IPS-15b (cell line): Measurements from ENCODE around the gene ZSCAN20.

Source experiments
- H3K27me3 ChIP-seq: one replicate; pipeline ENCODE4 v1.6.1; 2013; ENCODE audit warnings: low read length; ENCODE audit not compliant: control insufficient read depth, insufficient read depth
- H3K36me3 ChIP-seq: one replicate; pipeline ENCODE4 v1.6.1; 2013; ENCODE audit warnings: low read length; ENCODE audit not compliant: control insufficient read depth, insufficient read depth
- H3K4me1 ChIP-seq: one replicate; pipeline ENCODE4 v1.6.1; 2013; ENCODE audit warnings: mild to moderate bottlenecking, low read length; ENCODE audit not compliant: control insufficient read depth, insufficient read depth
- H3K4me3 ChIP-seq: one replicate; pipeline ENCODE4 v1.5.1; 2013; ENCODE audit warnings: low read depth, low read length
- H3K9ac ChIP-seq: one replicate; pipeline ENCODE4 v1.6.1; 2013; ENCODE audit warnings: low read depth, mild to moderate bottlenecking, low read length
- H3K9me3 ChIP-seq: one replicate; pipeline ENCODE4 v1.6.1; 2013; ENCODE audit warnings: mild to moderate bottlenecking, low read length; ENCODE audit not compliant: control insufficient read depth, insufficient read depth

ZSCAN20 gene

DNA sequence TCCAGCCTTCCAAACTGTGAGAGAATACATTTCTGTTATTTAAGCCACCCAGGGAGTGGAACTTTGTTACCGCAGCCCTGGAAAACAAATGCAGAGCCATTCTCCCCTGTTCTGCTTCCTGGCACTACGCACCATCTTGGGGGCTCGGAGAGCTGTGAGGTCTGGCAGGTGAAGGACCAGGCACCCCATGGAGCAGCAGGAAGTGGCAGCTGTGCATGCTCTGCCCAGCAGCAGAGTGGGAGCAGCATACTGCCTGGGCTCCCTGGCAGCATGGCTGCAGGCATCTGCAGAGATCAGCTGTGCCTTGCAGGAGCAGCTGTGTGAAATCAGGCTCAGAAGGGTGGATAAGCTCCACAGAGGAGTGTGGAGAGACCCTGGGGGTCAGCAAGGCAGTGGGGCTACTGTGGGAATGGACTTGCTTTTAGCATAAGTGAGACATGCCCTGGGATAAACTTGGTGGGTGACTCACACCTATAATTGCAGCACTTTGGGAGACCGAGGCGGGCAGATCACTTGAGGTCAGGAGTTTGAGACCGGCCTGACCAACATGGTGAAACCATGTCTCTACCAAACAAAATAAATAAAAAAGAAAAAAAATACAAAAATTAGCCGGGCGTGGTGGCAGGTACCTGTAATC, 17.7 kb upstream of the ZSCAN20 start:
- Histone ChIP-seq H3K4me1 (no peaks in the 10 kb centered on the region), H3K4me3 (no peak overlapping the region), H3K36me3 (no peaks in the 10 kb centered on the region), H3K9ac (no peak overlapping the region), H3K27me3 (no peaks in the 10 kb centered on the region), H3K9me3 (no peaks in the 10 kb centered on the region)

DNA sequence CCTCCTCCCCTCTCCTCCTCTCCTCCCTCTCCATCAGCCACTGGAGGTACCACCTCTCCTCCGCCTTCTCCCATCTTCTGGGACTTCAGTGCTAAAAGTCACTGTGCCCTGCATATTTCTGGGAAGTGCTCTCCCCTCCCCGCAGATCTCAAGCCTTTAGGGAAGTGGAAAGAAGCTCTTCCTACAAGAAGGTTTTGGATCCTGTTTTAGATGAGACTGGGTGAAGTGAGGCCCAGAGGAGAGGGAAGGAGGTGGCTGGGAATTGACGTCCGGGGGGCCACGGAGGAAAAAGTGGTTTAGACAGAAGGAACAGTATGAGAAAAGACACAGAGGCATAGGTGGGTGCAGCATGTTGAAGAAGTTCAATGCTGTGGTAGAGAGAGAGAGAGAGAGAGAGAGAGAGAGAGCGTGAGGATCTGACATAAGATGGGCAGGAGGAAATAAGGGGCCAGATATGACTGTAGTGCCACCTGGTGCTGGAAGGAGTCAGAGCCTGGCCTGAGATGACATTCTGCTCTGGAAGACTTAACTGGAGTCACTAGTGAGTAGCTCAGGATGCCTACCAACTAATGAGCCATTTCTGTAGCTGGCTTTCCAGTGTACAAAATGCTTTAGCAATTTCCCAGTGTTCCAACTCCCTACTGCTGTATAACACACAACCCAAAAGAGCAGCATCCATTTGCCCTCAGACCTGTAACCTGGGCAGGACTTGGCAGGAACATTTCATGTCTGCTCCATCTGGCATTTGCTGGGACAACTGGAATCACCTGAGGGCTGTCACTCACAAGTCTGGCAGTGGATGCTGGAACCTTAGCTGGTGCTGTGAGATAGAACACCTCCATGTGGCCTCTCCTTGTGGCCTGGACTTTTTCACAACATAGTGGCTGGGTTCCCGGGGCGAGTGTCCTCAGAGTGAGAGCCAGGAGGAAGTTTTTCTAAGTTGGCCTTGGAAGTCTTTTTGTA, 16.6 kb upstream of the ZSCAN20 start:
- no peaks in the 10 kb centered on the region for H3K27me3 ChIP-seq
- H3K4me1 ChIP-seq: no peaks in the 10 kb centered on the region
- H3K4me3 ChIP-seq: no peak overlapping the region
- no peaks in the 10 kb centered on the region for H3K9me3 ChIP-seq
- H3K9ac ChIP-seq: no peak overlapping the region
- H3K36me3 ChIP-seq: no peaks in the 10 kb centered on the region

DNA sequence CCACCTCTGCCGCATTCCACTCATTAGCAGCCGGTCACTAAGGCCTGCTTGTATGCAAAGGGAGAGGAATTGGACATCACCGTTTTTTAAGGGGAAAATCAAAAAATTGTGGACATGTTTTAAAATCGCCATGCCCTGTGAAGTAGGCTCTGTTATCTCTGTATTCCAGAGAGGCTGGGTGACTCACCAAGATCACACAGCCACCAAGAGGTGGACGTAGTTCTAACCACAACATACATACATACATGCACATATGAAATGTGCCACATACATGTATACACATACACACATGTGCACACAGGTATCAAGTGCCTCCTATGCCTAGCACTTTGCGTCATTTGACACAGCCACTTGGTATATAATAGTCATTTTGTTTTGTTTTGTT, 16.0 kb upstream of the ZSCAN20 start:
- H3K4me3 ChIP-seq: no peak overlapping the region
- H3K4me1 ChIP-seq: no peaks in the 10 kb centered on the region
- no peaks in the 10 kb centered on the region for H3K36me3 ChIP-seq
- no peaks in the 10 kb centered on the region for H3K9me3 ChIP-seq
- H3K27me3 ChIP-seq: no peaks in the 10 kb centered on the region
- no peak overlapping the region for H3K9ac ChIP-seq

- no peaks in the 10 kb centered on the region for H3K27me3 ChIP-seq
- no peak overlapping the region for H3K4me3 ChIP-seq
- no peaks in the 10 kb centered on the region for H3K9me3 ChIP-seq
- H3K9ac ChIP-seq: no peak overlapping the region
- H3K4me1 ChIP-seq: no peaks in the 10 kb centered on the region
- H3K36me3 ChIP-seq: no peaks in the 10 kb centered on the region
Observed at GRCh38 chr1:33459691-33460090, 12.8 kb upstream of the ZSCAN20 start.

- H3K9ac ChIP-seq: no peak overlapping the region
- H3K36me3 ChIP-seq: no peaks in the 10 kb centered on the region
- no peaks in the 10 kb centered on the region for H3K9me3 ChIP-seq
- H3K4me1 ChIP-seq: no peaks in the 10 kb centered on the region
- no peak overlapping the region for H3K4me3 ChIP-seq
- no peaks in the 10 kb centered on the region for H3K27me3 ChIP-seq
Observed at GRCh38 chr1:33460144-33460543, 12.3 kb upstream of the ZSCAN20 start.

- H3K36me3 ChIP-seq: no peaks in the 10 kb centered on the region
- H3K27me3 ChIP-seq: no peaks in the 10 kb centered on the region
- no peaks in the 10 kb centered on the region for H3K9me3 ChIP-seq
- H3K4me1 ChIP-seq: no peaks in the 10 kb centered on the region
- no peak overlapping the region for H3K4me3 ChIP-seq
- H3K9ac ChIP-seq: no peak overlapping the region
Observed at GRCh38 chr1:33460947-33461629, 11.4 kb upstream of the ZSCAN20 start.

DNA sequence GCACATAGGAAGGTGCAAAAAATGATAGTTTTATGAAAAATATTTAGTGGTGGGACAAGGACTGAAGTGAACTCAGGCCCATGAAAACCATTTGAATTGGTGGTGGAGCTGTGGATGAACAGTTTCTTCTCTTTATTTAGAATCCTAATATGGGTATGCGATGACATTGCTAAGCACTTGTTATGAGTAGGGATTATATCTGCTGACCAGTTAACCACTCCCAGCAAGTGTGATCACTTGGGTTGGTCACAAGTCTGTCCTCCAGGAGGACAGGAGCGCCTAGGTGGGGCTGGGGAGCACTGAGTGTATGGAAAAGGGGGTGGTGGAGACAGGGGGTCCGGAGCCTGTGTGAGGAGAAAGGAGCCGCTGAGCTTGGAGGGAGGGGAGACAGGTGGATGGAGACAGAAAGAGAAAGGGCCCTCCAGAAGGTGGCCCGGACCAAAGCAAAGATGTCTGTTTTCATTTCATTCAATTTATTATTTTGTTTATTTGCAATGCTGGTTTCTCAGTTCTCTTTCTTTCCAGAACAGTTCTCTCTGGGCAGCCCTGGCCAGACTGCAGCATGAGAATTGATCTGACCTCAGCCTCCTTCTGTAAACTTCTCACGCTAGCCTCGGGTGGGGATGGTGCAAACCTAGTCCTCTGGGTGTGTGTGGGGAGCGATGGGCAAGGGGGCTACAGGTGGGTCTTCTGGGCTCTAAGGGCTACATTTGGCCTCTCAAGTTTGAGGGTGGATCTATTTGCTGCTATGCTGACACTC, 9.9 kb upstream of the ZSCAN20 start:
- Histone ChIP-seq H3K36me3 (no peaks in the 10 kb centered on the region), H3K4me3 (no peak overlapping the region), H3K27me3 (no peaks in the 10 kb centered on the region), H3K9me3 (no peaks in the 10 kb centered on the region), H3K9ac (no peak overlapping the region), H3K4me1 (no peaks in the 10 kb centered on the region)

DNA sequence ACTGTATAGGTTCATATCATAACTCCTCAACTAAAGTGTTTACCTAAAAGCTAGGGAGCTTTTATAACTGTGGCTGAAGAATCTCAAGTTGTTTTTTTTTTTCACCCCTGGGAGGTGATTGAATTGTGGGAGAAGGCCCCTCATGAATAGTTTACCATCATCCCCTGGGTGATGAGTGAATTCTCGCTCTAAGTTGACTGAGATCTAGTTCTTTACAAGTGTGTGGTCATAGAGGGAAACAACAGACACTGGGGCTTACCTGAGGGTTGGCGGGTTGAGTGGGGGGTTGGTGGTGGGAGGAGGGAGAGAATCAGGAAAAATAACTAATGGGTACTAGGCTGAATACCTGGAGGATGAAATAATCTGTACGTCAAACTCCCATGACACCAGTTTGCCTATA, 7.9 kb upstream of the ZSCAN20 start:
- no peaks in the 10 kb centered on the region for H3K9me3 ChIP-seq
- H3K9ac ChIP-seq: no peak overlapping the region
- H3K4me1 ChIP-seq: no peaks in the 10 kb centered on the region
- no peak overlapping the region for H3K4me3 ChIP-seq
- no peaks in the 10 kb centered on the region for H3K36me3 ChIP-seq
- no peaks in the 10 kb centered on the region for H3K27me3 ChIP-seq

DNA sequence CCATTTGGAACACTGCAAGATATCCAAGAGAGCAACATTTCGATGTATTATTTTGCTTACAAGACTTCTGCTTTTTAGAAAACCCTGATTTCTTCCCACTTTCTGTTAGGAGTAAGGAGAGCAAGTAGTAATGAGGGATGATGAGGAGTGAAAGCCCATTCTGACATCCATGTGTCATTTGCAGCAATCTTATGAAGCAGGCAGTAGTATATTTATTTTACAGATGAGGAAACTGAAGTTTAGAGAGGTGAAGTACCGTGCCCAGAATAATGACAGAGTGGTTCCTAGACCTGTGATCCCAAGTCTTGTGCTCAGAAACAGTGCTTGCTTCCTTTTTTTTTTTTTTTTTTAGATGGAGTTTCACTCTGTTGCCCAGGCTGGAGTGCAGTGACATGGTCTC, 7.1 kb upstream of the ZSCAN20 start:
- Histone ChIP-seq H3K27me3 (no peaks in the 10 kb centered on the region), H3K4me3 (no peak overlapping the region), H3K9me3 (no peaks in the 10 kb centered on the region), H3K36me3 (no peaks in the 10 kb centered on the region), H3K9ac (no peak overlapping the region), H3K4me1 (no peaks in the 10 kb centered on the region)

DNA sequence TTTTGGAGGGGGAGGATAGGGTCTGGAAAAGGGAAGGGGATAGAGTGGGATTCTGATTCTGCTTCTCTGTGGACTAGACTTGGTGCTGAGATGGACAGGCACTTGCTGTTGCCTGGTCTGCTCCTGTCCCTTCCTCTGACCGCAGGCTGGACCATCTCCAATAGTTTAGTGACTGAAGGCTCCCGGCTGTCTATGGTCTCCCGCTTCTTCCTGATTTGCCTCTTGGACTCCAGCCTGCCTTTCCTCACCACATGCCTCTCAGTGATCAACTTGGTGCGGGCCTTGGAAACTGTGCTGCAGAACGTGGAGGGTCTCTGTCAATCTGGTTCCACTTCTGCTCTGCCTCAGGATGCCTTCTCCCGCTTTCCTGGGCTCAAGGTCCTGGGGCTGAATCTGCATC, 6.3 kb upstream of the ZSCAN20 start:
- H3K4me3 ChIP-seq: no peak overlapping the region
- no peaks in the 10 kb centered on the region for H3K27me3 ChIP-seq
- H3K9ac ChIP-seq: no peak overlapping the region
- no peaks in the 10 kb centered on the region for H3K4me1 ChIP-seq
- H3K9me3 ChIP-seq: no peaks in the 10 kb centered on the region
- H3K36me3 ChIP-seq: no peaks in the 10 kb centered on the region

GRCh38 chr1:33468011-33468410, 4.4 kb upstream of the ZSCAN20 start:
- H3K9me3 ChIP-seq: no peaks in the 10 kb centered on the region
- no peaks in the 10 kb centered on the region for H3K4me1 ChIP-seq
- no peak overlapping the region for H3K9ac ChIP-seq
- no peak overlapping the region for H3K4me3 ChIP-seq
- no peaks in the 10 kb centered on the region for H3K36me3 ChIP-seq
- H3K27me3 ChIP-seq: no peaks in the 10 kb centered on the region
